ENCODE data around the gene SLC29A2.
"Not testable (repeated sequence)": the region's sequence is repeated elsewhere in the genome, so short reads cannot be mapped to it uniquely, and the experiment has no call there.

The SLC29A2 gene

DNA sequence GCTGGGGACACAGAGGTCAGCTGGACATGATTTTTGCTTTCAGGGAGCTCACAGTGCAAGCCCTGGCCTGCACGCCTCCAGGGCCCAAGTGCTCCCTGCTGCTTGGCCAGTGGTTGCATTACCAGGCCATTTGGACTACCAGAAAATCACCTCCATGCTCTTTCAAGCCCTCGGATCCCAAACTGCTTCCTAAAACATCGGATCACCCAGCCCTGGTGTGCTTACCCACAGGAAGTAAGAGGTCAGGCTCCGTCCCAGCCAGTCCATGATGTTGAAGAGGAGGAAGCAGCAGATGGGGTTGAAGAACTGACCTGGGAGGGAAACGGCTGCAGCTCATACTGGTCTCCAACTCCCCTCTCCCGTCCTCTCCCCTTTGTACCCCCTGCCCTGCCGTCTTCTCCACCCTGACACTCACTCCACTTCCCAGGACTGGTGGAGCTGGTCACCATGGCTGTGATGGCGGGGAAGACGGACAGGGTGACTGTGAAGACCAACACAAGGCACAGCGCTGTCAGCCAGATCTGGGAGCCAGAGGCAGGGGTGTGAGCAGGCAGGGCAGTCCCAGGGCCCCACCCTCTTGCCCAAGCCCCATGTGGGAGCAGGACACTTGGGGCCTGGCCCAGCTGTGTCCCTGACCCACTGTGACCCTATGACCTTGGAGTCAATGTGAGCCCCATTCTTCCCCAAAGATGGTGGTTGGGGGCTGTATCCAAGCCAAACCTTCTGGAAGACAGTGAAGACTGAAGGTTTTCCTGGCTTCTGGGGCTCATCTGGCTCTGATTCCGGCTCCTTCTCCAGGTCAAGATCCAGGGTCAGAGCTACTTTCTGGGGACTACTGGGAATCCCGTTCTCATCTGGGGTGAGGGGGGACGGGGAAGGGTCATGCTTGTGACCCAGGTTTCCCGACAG is 5.6 kb downstream of the SLC29A2 start:
- Histone ChIP-seq H3K4me3 (ENCODE audit: insufficient read depth, low read depth, low read length) (no peak overlapping the region), H3K36me3 (ENCODE audit: control insufficient read depth, insufficient read depth, low read length) (peaks cover 11% of the 10 kb centered on the region), H3K27me3 (ENCODE audit: control insufficient read depth, insufficient read depth, low read length, poor library complexity, severe bottlenecking) (no peaks in the 10 kb centered on the region), H3K9me3 (ENCODE audit: control insufficient read depth, low read length) (no peaks in the 10 kb centered on the region), H3K27ac (ENCODE audit: insufficient read depth, low read depth, low read length, poor library complexity, severe bottlenecking) (no peak overlapping the region), H3K4me1 (ENCODE audit: control insufficient read depth, insufficient read depth, low read length) (no peaks in the 10 kb centered on the region)
- WGBS, 2 experiments, result 93 to 94% methylated on average over 14 of the region's 14 CpGs

- 95 to 97% methylated on average over 6 of the region's 6 CpGs for WGBS, 2 experiments
Measured at GRCh38 chr11:66365166-66365565, 6.4 kb downstream of the SLC29A2 start.

GRCh38 chr11:66363805-66364535 is 7.6 kb downstream of the SLC29A2 start:
- Histone ChIP-seq H3K9me3 (ENCODE audit: control insufficient read depth, low read length) (no peaks in the 10 kb centered on the region), H3K27me3 (ENCODE audit: control insufficient read depth, insufficient read depth, low read length, poor library complexity, severe bottlenecking) (no peaks in the 10 kb centered on the region), H3K27ac (ENCODE audit: insufficient read depth, low read depth, low read length, poor library complexity, severe bottlenecking) (no peak overlapping the region), H3K36me3 (ENCODE audit: control insufficient read depth, insufficient read depth, low read length) (peaks cover 11% of the 10 kb centered on the region), H3K4me1 (ENCODE audit: control insufficient read depth, insufficient read depth, low read length) (no peaks in the 10 kb centered on the region), H3K4me3 (ENCODE audit: insufficient read depth, low read depth, low read length) (no peak overlapping the region)
- 65 to 66% methylated on average over 15 of the region's 15 CpGs for WGBS, 2 experiments

More at GRCh38 chr11:66365166-66365565, 6.4 kb downstream of the SLC29A2 start:
- no peak overlapping the region for H3K4me3 ChIP-seq (ENCODE audit: insufficient read depth, low read depth, low read length)
- peaks cover 11% of the 10 kb centered on the region for H3K36me3 ChIP-seq (ENCODE audit: control insufficient read depth, insufficient read depth, low read length)
- no peaks in the 10 kb centered on the region for H3K27me3 ChIP-seq (ENCODE audit: control insufficient read depth, insufficient read depth, low read length, poor library complexity, severe bottlenecking)
- H3K9me3 ChIP-seq (ENCODE audit: control insufficient read depth, low read length), result no peaks in the 10 kb centered on the region
- no peaks in the 10 kb centered on the region for H3K4me1 ChIP-seq (ENCODE audit: control insufficient read depth, insufficient read depth, low read length)
- H3K27ac ChIP-seq (ENCODE audit: insufficient read depth, low read depth, low read length, poor library complexity, severe bottlenecking), result no peak overlapping the region

DNA sequence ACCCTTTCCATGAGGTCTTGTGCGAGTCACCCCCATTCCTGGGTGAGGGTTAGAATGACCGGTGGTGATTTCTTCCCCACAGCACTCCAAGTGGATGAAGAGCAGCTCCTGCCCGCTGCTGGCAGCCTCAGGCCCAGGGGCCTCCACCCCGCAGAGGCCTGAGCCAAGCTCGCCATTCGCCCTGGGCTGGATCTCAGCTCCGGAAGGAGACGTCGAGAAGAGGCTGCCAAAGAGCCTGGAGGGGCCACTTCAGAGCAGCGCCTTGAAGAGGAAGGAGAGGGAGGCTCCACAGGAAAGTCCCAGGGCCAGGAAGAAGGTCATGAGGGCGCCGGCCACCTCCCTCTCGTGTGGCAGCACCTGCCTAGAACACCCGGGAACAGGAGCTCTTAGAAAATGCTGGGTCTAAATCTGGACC is 8.4 kb downstream of the SLC29A2 start:
- H3K27me3 ChIP-seq (ENCODE audit: control insufficient read depth, insufficient read depth, low read length, poor library complexity, severe bottlenecking), result no peaks in the 10 kb centered on the region
- WGBS, 2 experiments, result 94 to 96% methylated on average over 14 of the region's 14 CpGs

DNA sequence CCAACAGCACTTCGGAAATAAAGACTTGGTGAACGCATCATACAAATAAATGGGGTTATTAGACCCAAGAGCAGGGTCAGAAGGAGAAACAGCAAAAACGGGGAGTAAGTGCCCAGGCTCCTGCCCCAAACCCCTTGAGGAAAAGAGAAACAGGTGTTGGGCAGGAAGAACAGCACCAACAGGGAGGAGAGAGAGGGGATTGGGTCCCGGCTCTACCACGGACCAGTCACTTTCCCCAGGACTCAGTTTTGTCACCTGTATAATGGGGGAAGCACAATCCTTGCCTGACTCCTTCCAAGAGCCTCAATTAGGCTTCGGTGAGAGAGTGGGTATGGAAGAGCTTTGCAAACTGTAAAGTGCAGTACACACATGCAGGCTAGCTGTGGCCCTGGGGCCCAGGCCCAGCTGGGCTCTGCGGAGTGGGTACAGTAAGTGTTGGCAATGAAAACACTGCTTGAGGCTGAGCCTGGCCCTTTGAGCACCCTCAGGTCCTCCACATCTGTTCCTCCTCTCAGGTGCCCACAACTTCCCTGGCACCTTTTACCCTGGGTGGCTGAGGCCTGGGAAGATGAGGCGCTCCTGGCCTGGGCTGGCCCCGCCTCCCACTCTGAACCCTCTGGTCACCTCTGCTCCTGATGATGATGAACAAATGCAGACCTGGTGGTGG is 8.9 kb downstream of the SLC29A2 start:
- H3K9me3 ChIP-seq (ENCODE audit: control insufficient read depth, low read length), result no peaks in the 10 kb centered on the region
- H3K27me3 ChIP-seq (ENCODE audit: control insufficient read depth, insufficient read depth, low read length, poor library complexity, severe bottlenecking), result no peaks in the 10 kb centered on the region
- WGBS, 2 experiments, result 85% methylated on average over 9 of the region's 9 CpGs
- peaks cover 3% of the 10 kb centered on the region for H3K36me3 ChIP-seq (ENCODE audit: control insufficient read depth, insufficient read depth, low read length)
- H3K4me3 ChIP-seq (ENCODE audit: insufficient read depth, low read depth, low read length), result no peak overlapping the region
- no peaks in the 10 kb centered on the region for H3K4me1 ChIP-seq (ENCODE audit: control insufficient read depth, insufficient read depth, low read length)
- H3K27ac ChIP-seq (ENCODE audit: insufficient read depth, low read depth, low read length, poor library complexity, severe bottlenecking), result no peak overlapping the region

More for the DNA sequence above, 8.4 kb downstream of the SLC29A2 start:
- H3K36me3 ChIP-seq (ENCODE audit: control insufficient read depth, insufficient read depth, low read length), result peaks cover 4% of the 10 kb centered on the region
- H3K9me3 ChIP-seq (ENCODE audit: control insufficient read depth, low read length), result no peaks in the 10 kb centered on the region
- no peaks in the 10 kb centered on the region for H3K4me1 ChIP-seq (ENCODE audit: control insufficient read depth, insufficient read depth, low read length)
- no peak overlapping the region for H3K4me3 ChIP-seq (ENCODE audit: insufficient read depth, low read depth, low read length)
- H3K27ac ChIP-seq (ENCODE audit: insufficient read depth, low read depth, low read length, poor library complexity, severe bottlenecking), result no peak overlapping the region

DNA sequence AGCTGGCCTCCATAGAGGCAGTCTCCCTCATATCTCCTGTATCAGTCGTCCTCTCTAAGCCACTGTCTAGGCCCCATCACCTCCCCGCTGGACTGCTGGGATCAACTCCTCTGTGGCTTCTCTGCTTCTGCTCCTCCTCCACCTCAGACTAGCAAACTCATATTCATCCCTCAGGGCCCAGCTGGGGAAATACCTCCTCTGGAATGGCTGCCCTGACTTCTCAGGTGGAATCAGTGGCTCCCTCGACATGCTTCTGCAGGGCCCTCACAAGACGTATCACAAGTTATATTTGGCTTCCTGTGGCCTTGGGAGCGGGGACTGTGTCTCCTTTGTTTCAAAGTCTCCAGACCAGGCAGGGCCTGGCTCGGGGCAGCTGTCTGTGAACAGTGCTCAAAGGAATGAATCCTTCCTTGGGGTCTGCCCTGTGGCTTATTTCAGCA is 10.0 kb downstream of the SLC29A2 start:
- Histone ChIP-seq H3K4me1 (ENCODE audit: control insufficient read depth, insufficient read depth, low read length) (no peaks in the 10 kb centered on the region), H3K27me3 (ENCODE audit: control insufficient read depth, insufficient read depth, low read length, poor library complexity, severe bottlenecking) (no peaks in the 10 kb centered on the region), H3K9me3 (ENCODE audit: control insufficient read depth, low read length) (no peaks in the 10 kb centered on the region), H3K36me3 (ENCODE audit: control insufficient read depth, insufficient read depth, low read length) (no peaks in the 10 kb centered on the region), H3K27ac (ENCODE audit: insufficient read depth, low read depth, low read length, poor library complexity, severe bottlenecking) (no peak overlapping the region), H3K4me3 (ENCODE audit: insufficient read depth, low read depth, low read length) (no peak overlapping the region)
- 91 to 92% methylated on average over 6 of the region's 6 CpGs for WGBS, 2 experiments

- H3K9me3 ChIP-seq (ENCODE audit: control insufficient read depth, low read length), result no peaks in the 10 kb centered on the region
- no peaks in the 10 kb centered on the region for H3K36me3 ChIP-seq (ENCODE audit: control insufficient read depth, insufficient read depth, low read length)
- 93% methylated on average over 15 of the region's 15 CpGs for WGBS, 2 experiments
- H3K4me3 ChIP-seq (ENCODE audit: insufficient read depth, low read depth, low read length), result no peak overlapping the region
- no peaks in the 10 kb centered on the region for H3K4me1 ChIP-seq (ENCODE audit: control insufficient read depth, insufficient read depth, low read length)
- H3K27ac ChIP-seq (ENCODE audit: insufficient read depth, low read depth, low read length, poor library complexity, severe bottlenecking), result no peak overlapping the region
- no peaks in the 10 kb centered on the region for H3K27me3 ChIP-seq (ENCODE audit: control insufficient read depth, insufficient read depth, low read length, poor library complexity, severe bottlenecking)
Measured at GRCh38 chr11:66360406-66361073, 11.0 kb downstream of the SLC29A2 start.

DNA sequence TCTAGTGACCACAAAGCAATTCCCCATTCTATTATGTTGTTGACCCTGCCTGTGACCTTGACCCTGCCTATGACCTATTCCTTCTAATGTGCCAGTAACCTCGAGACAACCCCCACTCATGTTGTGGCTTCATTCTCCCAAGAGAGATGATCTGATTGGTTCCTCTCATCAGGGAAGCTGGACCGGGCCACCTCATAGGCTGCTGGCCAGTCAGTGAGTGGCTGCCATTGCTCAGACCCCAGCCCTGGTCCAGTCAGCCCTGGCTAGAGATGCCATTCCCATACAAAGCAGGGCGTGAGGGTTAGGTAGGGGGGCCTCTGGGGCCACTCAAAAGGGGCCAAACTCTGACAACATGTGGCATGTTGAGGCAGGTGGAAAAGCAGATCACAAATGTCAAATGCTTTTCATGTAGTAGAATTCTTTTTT is 11.9 kb downstream of the SLC29A2 start:
- no peaks in the 10 kb centered on the region for H3K9me3 ChIP-seq (ENCODE audit: control insufficient read depth, low read length)
- 88 to 92% methylated on average over 3 of the region's 3 CpGs for WGBS, 2 experiments
- H3K27ac ChIP-seq (ENCODE audit: insufficient read depth, low read depth, low read length, poor library complexity, severe bottlenecking), result no peak overlapping the region

DNA sequence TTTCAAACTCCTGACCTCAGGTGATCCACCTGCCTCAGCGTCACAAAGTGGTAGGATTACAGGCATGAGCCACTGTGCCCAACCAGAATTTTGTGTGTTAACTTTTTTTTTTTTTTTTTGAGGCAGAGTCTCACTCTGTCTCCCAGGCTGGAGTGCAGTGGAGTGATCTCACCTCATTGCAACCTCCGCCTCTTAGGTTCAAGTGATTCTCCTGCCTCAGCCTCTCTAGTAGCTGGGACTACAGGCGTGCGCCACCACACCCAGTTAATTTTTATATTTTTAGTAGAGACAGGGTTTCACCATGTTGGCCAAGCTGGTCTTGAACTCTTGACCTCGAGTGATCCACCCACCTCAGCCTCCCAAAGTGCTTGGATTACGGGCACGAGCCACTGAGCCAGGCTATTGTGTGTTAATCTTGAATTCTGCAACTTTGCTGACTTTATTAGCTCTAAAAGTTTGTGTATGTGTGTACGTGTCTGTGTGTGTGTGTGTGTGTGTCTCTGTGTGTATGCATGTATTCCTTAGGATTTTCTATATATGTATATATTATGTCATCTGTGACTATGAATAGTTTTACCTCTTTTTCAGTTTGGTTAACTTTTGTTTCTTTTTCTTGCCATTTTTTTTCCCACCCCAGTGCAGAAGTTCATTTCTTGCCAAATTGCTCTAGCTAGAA is 20.9 kb downstream of the SLC29A2 start:
- 93 to 96% methylated on average over 8 of the region's 8 CpGs for WGBS, 2 experiments
- H3K27ac ChIP-seq (ENCODE audit: insufficient read depth, low read depth, low read length, poor library complexity, severe bottlenecking), result not testable (repeated sequence)

More for the DNA sequence above, 11.9 kb downstream of the SLC29A2 start:
- H3K4me1 ChIP-seq (ENCODE audit: control insufficient read depth, insufficient read depth, low read length), result no peaks in the 10 kb centered on the region
- H3K4me3 ChIP-seq (ENCODE audit: insufficient read depth, low read depth, low read length), result no peak overlapping the region
- no peaks in the 10 kb centered on the region for H3K27me3 ChIP-seq (ENCODE audit: control insufficient read depth, insufficient read depth, low read length, poor library complexity, severe bottlenecking)
- H3K36me3 ChIP-seq (ENCODE audit: control insufficient read depth, insufficient read depth, low read length), result no peaks in the 10 kb centered on the region

More for the DNA sequence above, 20.9 kb downstream of the SLC29A2 start:
- H3K36me3 ChIP-seq (ENCODE audit: control insufficient read depth, insufficient read depth, low read length); H3K9me3 ChIP-seq (ENCODE audit: control insufficient read depth, low read length); H3K27me3 ChIP-seq (ENCODE audit: control insufficient read depth, insufficient read depth, low read length, poor library complexity, severe bottlenecking); H3K4me3 ChIP-seq (ENCODE audit: insufficient read depth, low read depth, low read length): not testable (repeated sequence)
- peaks cover 11% of the 10 kb centered on the region for H3K4me1 ChIP-seq (ENCODE audit: control insufficient read depth, insufficient read depth, low read length)

All from ectodermal cell (in vitro differentiated cells).